Upper lobe of left lung (tissue), 6 donors: ENCODE measurements around the gene YJEFN3. TPM values are rescaled to one million over a fixed set of nuclear protein-coding genes. Genes with fewer than 3 reads are reported as not detected.

Experiments
- ATAC-seq, 2 donors: fragments of 200-7000 bp; cut with Tn5 transposase; one replicate each; pipeline ENCODE4 v1.9.1; 2022; ENCODE audit warnings: mild to moderate bottlenecking in 2 of 2, moderate library complexity in 2 of 2; ENCODE audit not compliant: low FRiP score in 2 of 2
- DNase-seq, 2 donors: peaks; one replicate each; pipeline ENCODE4 v3.0.0-alpha.2; 2019 to 2020
- H3K27ac ChIP-seq, 4 donors: fragments of 200-600 bp; sonication (generic); one replicate each; pipeline ENCODE4 v1.5.1; 2016 to 2019
- H3K27me3 ChIP-seq, 4 donors: fragments of 200-600 bp; sonication (generic); one replicate each; pipeline ENCODE4 v1.5.1; 2017 to 2019
- H3K36me3 ChIP-seq, 4 donors: fragments of 200-600 bp; sonication (generic); one replicate each; pipeline ENCODE4 v1.5.1; 2016 to 2019
- H3K4me1 ChIP-seq, 4 donors: fragments of 200-600 bp; sonication (generic); one replicate each; pipeline ENCODE4 v1.5.1; 2018 to 2019
- H3K4me3 ChIP-seq, 4 donors: fragments of 200-600 bp; sonication (generic); one replicate each; pipeline ENCODE4 v1.5.1; 2017 to 2019; ENCODE audit warnings: mild to moderate bottlenecking in 2 of 4, moderate library complexity in 1 of 4
- H3K9me3 ChIP-seq, 4 donors: fragments of 200-600 bp; sonication (generic); one replicate each; pipeline ENCODE4 v1.5.1; 2018 to 2019
- CTCF ChIP-seq, 6 experiments: fragments of 450-650 bp in 4 of 6; fragments of 200-600 bp in 2 of 6; sonication (generic) in 2 of 6; IDR thresholded peaks; one replicate each; pipeline ENCODE4 v1.5.1; 2016 to 2019; ENCODE audit warnings: antibody characterized with exemption in 6 of 6
- EP300 ChIP-seq, 4 donors: sonication (generic); formaldehyde crosslinking; IDR thresholded peaks; one replicate each; pipeline ENCODE4 v1.5.1; 2017; ENCODE audit warnings: antibody characterized with exemption in 4 of 4, control low read depth in 2 of 4
- POLR2A ChIP-seq, 4 donors: fragments of 450-650 bp; IDR thresholded peaks; one replicate each; pipeline ENCODE4 v1.5.1; 2016 to 2017; ENCODE audit warnings: antibody characterized with exemption in 4 of 4, mild to moderate bottlenecking in 2 of 4
- POLR2AphosphoS5 ChIP-seq, 2 donors: sonication (generic); formaldehyde crosslinking; IDR thresholded peaks; one replicate each; pipeline ENCODE4 v1.5.1; 2017; ENCODE audit warnings: antibody characterized with exemption in 2 of 2
- WGBS, 2 donors: methylation state at CpG; one replicate each; pipeline ENCODE4 v1.1.5; 2017 to 2018; 5-methylcytosine and 5-hydroxymethylcytosine counted together
- total RNA-seq, 6 donors: library from RNA; depleted of rRNA in 4 of 6; stranded (reverse); fragments of >200 nt in 4 of 6; gene quantifications; one replicate each; pipeline versions ENCODE4 v1.1.0 to v1.2.1, GENCODE V29; 2016 to 2021
- donor health status: DM: no; HTN: no; CAD: no; lungs with moderate emphysema.
- donor health status: DM: no; HTN: yes; CAD: no; lungs with severe emphysema.

The YJEFN3 gene
- total RNA-seq, 6 donors from 2014 or later = 0.61 to 7.3 (median 4.8) TPM

GRCh38 chr19:19575411-19575810 lies 46.7 kb downstream of the YJEFN3 start:
- Histone ChIP-seq H3K4me1 (no peaks in the 10 kb centered on the region), H3K36me3 (no peaks in the 10 kb centered on the region), H3K4me3 (no peak overlapping the region), H3K9me3 (no peaks in the 10 kb centered on the region), H3K27me3 (no peaks in the 10 kb centered on the region), H3K27ac (no peak overlapping the region)
- DNase-seq (no peak), ATAC-seq (no peak)
- TF ChIP-seq POLR2A (IDR thresholded peaks at IDR 0.05) (no peak), EP300 (IDR thresholded peaks at IDR 0.05) (no peak), CTCF (IDR thresholded peaks at IDR 0.05) (no peak), POLR2AphosphoS5 (IDR thresholded peaks at IDR 0.05) (no peak)
- WGBS, 2 donors = 80 to 81% methylated on average over 6 of the region's 6 CpGs

- no peak for ATAC-seq
These were observed 49.5 kb downstream of the YJEFN3 start for GRCh38 chr19:19578252-19578651.

GRCh38 chr19:19579533-19580361 lies 51.0 kb downstream of the YJEFN3 start:
- Histone ChIP-seq H3K9me3 (no peaks in the 10 kb centered on the region), H3K4me1 (no peaks in the 10 kb centered on the region), H3K27me3 (no peaks in the 10 kb centered on the region), H3K4me3 (no peak overlapping the region), H3K27ac (no peak overlapping the region), H3K36me3 (no peaks in the 10 kb centered on the region)
- ATAC-seq (no peak), DNase-seq (no peak)
- 91 to 92% methylated on average over 19 to 25 of the region's 25 CpGs for WGBS, 2 donors
- TF ChIP-seq POLR2A (IDR thresholded peaks at IDR 0.05) (no peak), EP300 (IDR thresholded peaks at IDR 0.05) (no peak), CTCF (IDR thresholded peaks at IDR 0.05) (no peak), POLR2AphosphoS5 (IDR thresholded peaks at IDR 0.05) (no peak)

More at GRCh38 chr19:19578252-19578651, 49.5 kb downstream of the YJEFN3 start:
- H3K9me3 ChIP-seq = no peaks in the 10 kb centered on the region
- H3K36me3 ChIP-seq = no peaks in the 10 kb centered on the region
- no peak overlapping the region for H3K27ac ChIP-seq
- H3K4me3 ChIP-seq = no peak overlapping the region
- WGBS, 2 donors = 92 to 94% methylated on average over 6 of the region's 6 CpGs
- DNase-seq = no peak
- TF ChIP-seq EP300 (IDR thresholded peaks at IDR 0.05) (no peak), POLR2A (IDR thresholded peaks at IDR 0.05) (no peak), CTCF (IDR thresholded peaks at IDR 0.05) (no peak), POLR2AphosphoS5 (IDR thresholded peaks at IDR 0.05) (no peak)
- no peaks in the 10 kb centered on the region for H3K27me3 ChIP-seq
- no peaks in the 10 kb centered on the region for H3K4me1 ChIP-seq

GRCh38 chr19:19580418-19580817 lies 51.7 kb downstream of the YJEFN3 start:
- Histone ChIP-seq H3K4me1 (no peaks in the 10 kb centered on the region), H3K27ac (no peak overlapping the region), H3K36me3 (no peaks in the 10 kb centered on the region), H3K27me3 (no peaks in the 10 kb centered on the region), H3K9me3 (no peaks in the 10 kb centered on the region), H3K4me3 (no peak overlapping the region)
- WGBS, 2 donors = 76 to 92% methylated on average over 3 to 4 of the region's 4 CpGs
- DNase-seq (no peak), ATAC-seq (no peak)
- TF ChIP-seq CTCF (IDR thresholded peaks at IDR 0.05) = no peak
- TF ChIP-seq POLR2AphosphoS5 (IDR thresholded peaks at IDR 0.05) = no peak
- no peak for TF ChIP-seq POLR2A (IDR thresholded peaks at IDR 0.05)
- TF ChIP-seq EP300 (IDR thresholded peaks at IDR 0.05) = no peak

- no peak for ATAC-seq
- DNase-seq = no peak
- TF ChIP-seq POLR2A (IDR thresholded peaks at IDR 0.05) (no peak), EP300 (IDR thresholded peaks at IDR 0.05) (no peak), POLR2AphosphoS5 (IDR thresholded peaks at IDR 0.05) (no peak)
- Histone ChIP-seq H3K4me3 (no peak overlapping the region), H3K4me1 (no peaks in the 10 kb centered on the region), H3K27ac (no peak overlapping the region), H3K36me3 (no peaks in the 10 kb centered on the region), H3K9me3 (no peaks in the 10 kb centered on the region), H3K27me3 (no peaks in the 10 kb centered on the region)
- WGBS, 2 donors = 90 to 94% methylated on average over 13 of the region's 13 CpGs
These were observed 52.7 kb downstream of the YJEFN3 start for GRCh38 chr19:19581391-19581790.
